Activated CD4-positive, alpha-beta T cell treated with anti-CD3 and anti-CD28 coated beads for 1 hour (primary cell): ENCODE data around the gene SLC25A27.

Experiments
- DNase-seq: peaks from one replicate; pipeline ENCODE4 v3.0.0-alpha.2; 2020

SLC25A27 gene

GRCh38 chr6:46720401-46720800, 67.6 kb downstream of the SLC25A27 start:
- no peak for DNase-seq
